Measurements from ENCODE around the gene BZW2.

The BZW2 gene

GRCh38 chr7:16755397-16755796 is 109.4 kb downstream of the BZW2 start:
- DNase-seq = no peak
